CD4-positive, alpha-beta T cell treated with Interleukin-4 for 1 hour (primary cell): ENCODE data around the gene TRAPPC3.

Experiments used
- DNase-seq, 2 donors: peaks; one replicate each; pipeline ENCODE4 v3.0.0-alpha.2; 2020 to 2022

Gene TRAPPC3

GRCh38 chr1:36125129-36125991 lies 23.9 kb downstream of the TRAPPC3 start, which contains the start of gene COL8A2:
Gene COL8A2, minus strand, starts transcription at chr1:36125222. Its CDS starts 24,980 bp downstream, at chr1:36100242.
- DNase-seq = no peak

- no peak for DNase-seq
These were observed 24.7 kb downstream of the TRAPPC3 start for GRCh38 chr1:36124404-36125128.

- peak; percentile 22 to 59 for DNase-seq
These were observed 25.9 kb downstream of the TRAPPC3 start for GRCh38 chr1:36123356-36123755.

GRCh38 chr1:36122062-36123030 lies 26.9 kb downstream of the TRAPPC3 start:
- no peak for DNase-seq

GRCh38 chr1:36119456-36119855 lies 29.8 kb downstream of the TRAPPC3 start:
- no peak for DNase-seq

- DNase-seq = no peak
These were observed 30.7 kb downstream of the TRAPPC3 start for GRCh38 chr1:36118447-36119204.

GRCh38 chr1:36116901-36117300 lies 32.4 kb downstream of the TRAPPC3 start:
- no peak for DNase-seq

- DNase-seq = peak in 1 of 2 donors; percentile 29
These were observed 33.4 kb downstream of the TRAPPC3 start for GRCh38 chr1:36115931-36116330.

- no peak for DNase-seq
These were observed 34.1 kb downstream of the TRAPPC3 start for GRCh38 chr1:36115200-36115669.

GRCh38 chr1:36114371-36114770 lies 34.9 kb downstream of the TRAPPC3 start:
- DNase-seq = no peak

GRCh38 chr1:36112823-36113222 lies 36.5 kb downstream of the TRAPPC3 start:
- DNase-seq = no peak

GRCh38 chr1:36111151-36111550 lies 38.1 kb downstream of the TRAPPC3 start:
- no peak for DNase-seq

GRCh38 chr1:36109041-36109679 lies 40.1 kb downstream of the TRAPPC3 start:
- peak; percentile 40 to 42 for DNase-seq

GRCh38 chr1:36108314-36108713 lies 41.0 kb downstream of the TRAPPC3 start:
- DNase-seq = no peak

GRCh38 chr1:36107394-36107793 lies 41.9 kb downstream of the TRAPPC3 start:
- no peak for DNase-seq

GRCh38 chr1:36106269-36106668 lies 43.0 kb downstream of the TRAPPC3 start:
- no peak for DNase-seq

GRCh38 chr1:36101546-36101945 lies 47.7 kb downstream of the TRAPPC3 start:
- no peak for DNase-seq

- no peak for DNase-seq
These were observed 48.9 kb downstream of the TRAPPC3 start for GRCh38 chr1:36100376-36100775.

GRCh38 chr1:36099681-36100341 lies 49.5 kb downstream of the TRAPPC3 start:
- DNase-seq = peak; percentile 72 to 73

GRCh38 chr1:36098650-36099365 lies 50.5 kb downstream of the TRAPPC3 start:
- no peak for DNase-seq
